MM.1S (cell line): ENCODE results near the gene TGFBR3.

Experiments
- CTCF ChIP-seq: fragments of 300-600 bp; sonication (generic); IDR thresholded peaks from 2 replicates; pipeline ENCODE4 v1.5.1; 2016; ENCODE audit warnings: antibody characterized with exemption, low read length, mixed read lengths
- EZH2 ChIP-seq: fragments of 300-600 bp; sonication (generic); optimal IDR thresholded peaks from 2 replicates; pipeline ENCODE3; 2017; ENCODE audit warnings: low read depth, mild to moderate bottlenecking, antibody characterized with exemption, low read length, mixed read lengths

GRCh38 chr1:91826649-91827048, 59.3 kb downstream of the TGFBR3 start:
- TF ChIP-seq EZH2 (no peak), CTCF (no peak)
